Measurements from ENCODE around the gene LRP10. TPM values are rescaled to one million over a fixed set of nuclear protein-coding genes. Genes with fewer than 3 reads are reported as not detected.

The LRP10 gene
- total and polyA plus RNA-seq, 2 experiments from 2014 or later: 40.8 to 62.7 TPM

DNA sequence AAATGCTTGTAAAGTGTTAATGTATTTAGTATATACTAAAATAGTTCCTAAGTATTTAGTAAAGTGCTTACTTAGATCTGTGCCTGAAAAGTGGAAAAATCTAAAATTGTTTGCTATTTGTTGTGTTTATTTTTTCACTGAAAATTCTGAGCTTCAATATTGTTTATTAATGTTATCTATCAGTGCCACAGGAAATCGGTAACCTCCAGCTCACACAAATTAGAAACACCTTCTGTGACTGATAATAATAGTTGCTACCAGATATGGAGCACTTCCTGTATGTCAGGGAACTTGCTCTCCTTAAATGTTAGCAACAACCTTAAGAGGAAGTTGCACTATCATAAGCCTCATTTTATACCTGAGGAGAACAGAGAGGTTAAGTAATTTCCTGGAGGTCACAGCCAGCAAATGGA is 723 bp upstream of the LRP10 start:
- Histone ChIP-seq H3K4me1 (ENCODE audit: low read depth) (peaks cover 6% of the 10 kb centered on the region), H3K27me3 (no peaks in the 10 kb centered on the region), H3K9me3 (ENCODE audit: low read depth) (no peaks in the 10 kb centered on the region), H3K4me3 (peak overlapping the region; percentile 61), H3K36me3 (peaks cover 15% of the 10 kb centered on the region), H3K27ac (peak overlapping the region; percentile 90)
- no peak for DNase-seq (ENCODE audit: low read depth in 1 of 2, low spot score in 1 of 2)
- TF ChIP-seq, protein P1, sequence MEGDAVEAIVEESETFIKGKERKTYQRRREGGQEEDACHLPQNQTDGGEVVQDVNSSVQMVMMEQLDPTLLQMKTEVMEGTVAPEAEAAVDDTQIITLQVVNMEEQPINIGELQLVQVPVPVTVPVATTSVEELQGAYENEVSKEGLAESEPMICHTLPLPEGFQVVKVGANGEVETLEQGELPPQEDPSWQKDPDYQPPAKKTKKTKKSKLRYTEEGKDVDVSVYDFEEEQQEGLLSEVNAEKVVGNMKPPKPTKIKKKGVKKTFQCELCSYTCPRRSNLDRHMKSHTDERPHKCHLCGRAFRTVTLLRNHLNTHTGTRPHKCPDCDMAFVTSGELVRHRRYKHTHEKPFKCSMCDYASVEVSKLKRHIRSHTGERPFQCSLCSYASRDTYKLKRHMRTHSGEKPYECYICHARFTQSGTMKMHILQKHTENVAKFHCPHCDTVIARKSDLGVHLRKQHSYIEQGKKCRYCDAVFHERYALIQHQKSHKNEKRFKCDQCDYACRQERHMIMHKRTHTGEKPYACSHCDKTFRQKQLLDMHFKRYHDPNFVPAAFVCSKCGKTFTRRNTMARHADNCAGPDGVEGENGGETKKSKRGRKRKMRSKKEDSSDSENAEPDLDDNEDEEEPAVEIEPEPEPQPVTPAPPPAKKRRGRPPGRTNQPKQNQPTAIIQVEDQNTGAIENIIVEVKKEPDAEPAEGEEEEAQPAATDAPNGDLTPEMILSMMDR (IDR thresholded peaks at IDR 0.05; ENCODE audit: low read depth, low read length): no peak

DNA sequence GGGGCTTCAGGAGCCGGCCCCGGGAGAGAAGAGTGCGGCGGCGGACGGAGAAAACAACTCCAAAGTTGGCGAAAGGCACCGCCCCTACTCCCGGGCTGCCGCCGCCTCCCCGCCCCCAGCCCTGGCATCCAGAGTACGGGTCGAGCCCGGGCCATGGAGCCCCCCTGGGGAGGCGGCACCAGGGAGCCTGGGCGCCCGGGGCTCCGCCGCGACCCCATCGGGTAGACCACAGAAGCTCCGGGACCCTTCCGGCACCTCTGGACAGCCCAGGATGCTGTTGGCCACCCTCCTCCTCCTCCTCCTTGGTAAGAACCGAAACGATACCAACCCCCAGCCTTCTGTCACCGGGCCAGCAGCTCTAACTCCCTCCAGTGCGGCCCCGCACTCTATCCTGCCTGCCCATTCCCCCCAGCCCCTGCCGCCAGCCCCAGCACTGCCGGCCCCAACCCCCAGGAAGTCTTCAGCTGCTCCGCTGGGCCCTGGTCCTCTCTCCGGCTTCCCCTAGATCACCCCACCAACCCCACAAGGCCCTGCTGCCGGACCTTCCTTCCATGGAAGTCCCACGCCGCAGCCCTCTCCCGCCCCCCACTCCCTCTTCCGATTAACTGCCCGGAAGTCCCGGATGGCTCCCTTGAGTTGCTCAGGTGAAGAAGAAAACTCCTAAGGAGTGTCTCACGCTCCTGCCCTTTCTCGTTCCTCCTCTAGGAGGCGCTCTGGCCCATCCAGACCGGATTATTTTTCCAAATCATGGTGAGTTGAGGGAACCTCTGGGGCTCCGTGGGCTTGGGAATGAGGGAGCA is 693 bp downstream of the LRP10 start:
- peaks cover 17% of the 10 kb centered on the region for H3K36me3 ChIP-seq
- H3K9me3 ChIP-seq (ENCODE audit: low read depth): no peaks in the 10 kb centered on the region
- no peaks in the 10 kb centered on the region for H3K27me3 ChIP-seq
- peak; percentile 85 to 90 for DNase-seq (ENCODE audit: low read depth in 1 of 2, low spot score in 1 of 2)
- peaks cover 6% of the 10 kb centered on the region for H3K4me1 ChIP-seq (ENCODE audit: low read depth)
- TF ChIP-seq, protein P1 (IDR thresholded peaks at IDR 0.05; ENCODE audit: low read depth, low read length): peak; percentile 96
- peak overlapping the region; percentile 90 for H3K27ac ChIP-seq
- H3K4me3 ChIP-seq: peak overlapping the region; percentile 61

DNA sequence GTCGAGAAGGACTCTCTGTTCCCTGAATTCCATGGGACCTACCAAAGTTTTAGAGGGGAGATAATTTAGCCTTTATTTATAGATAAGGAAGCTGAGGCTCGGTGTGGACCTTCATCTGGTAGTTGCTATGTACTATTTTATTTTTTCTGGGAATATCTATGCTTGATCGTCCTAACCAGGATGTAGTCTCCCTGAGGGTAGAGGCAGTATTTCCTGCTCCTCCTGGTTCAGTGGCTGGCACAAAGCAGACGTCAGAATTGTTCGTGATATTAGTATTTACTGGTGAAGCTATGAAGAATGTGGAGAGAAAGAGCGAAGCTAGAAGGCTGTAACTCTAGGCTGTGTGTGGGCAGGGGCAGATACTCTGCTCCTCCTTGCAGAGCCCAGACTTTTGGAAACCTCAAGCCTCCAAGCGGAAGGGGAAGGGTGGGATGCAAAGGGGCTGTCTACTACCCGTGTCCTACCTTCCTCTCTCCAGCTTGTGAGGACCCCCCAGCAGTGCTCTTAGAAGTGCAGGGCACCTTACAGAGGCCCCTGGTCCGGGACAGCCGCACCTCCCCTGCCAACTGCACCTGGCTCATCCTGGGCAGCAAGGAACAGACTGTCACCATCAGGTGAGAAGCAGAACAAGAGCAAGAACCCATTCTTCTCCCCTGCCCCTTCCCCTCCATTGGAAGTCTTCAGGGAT is 1.4 kb downstream of the LRP10 start:
- peaks cover 17% of the 10 kb centered on the region for H3K36me3 ChIP-seq
- H3K4me1 ChIP-seq (ENCODE audit: low read depth): peaks cover 6% of the 10 kb centered on the region
- TF ChIP-seq, protein P1 (IDR thresholded peaks at IDR 0.05; ENCODE audit: low read depth, low read length): no peak
- peak overlapping the region; percentile 90 for H3K27ac ChIP-seq
- no peaks in the 10 kb centered on the region for H3K27me3 ChIP-seq
- no peaks in the 10 kb centered on the region for H3K9me3 ChIP-seq (ENCODE audit: low read depth)
- H3K4me3 ChIP-seq: peak overlapping the region; percentile 61
- no peak for DNase-seq (ENCODE audit: low read depth in 1 of 2, low spot score in 1 of 2)

DNA sequence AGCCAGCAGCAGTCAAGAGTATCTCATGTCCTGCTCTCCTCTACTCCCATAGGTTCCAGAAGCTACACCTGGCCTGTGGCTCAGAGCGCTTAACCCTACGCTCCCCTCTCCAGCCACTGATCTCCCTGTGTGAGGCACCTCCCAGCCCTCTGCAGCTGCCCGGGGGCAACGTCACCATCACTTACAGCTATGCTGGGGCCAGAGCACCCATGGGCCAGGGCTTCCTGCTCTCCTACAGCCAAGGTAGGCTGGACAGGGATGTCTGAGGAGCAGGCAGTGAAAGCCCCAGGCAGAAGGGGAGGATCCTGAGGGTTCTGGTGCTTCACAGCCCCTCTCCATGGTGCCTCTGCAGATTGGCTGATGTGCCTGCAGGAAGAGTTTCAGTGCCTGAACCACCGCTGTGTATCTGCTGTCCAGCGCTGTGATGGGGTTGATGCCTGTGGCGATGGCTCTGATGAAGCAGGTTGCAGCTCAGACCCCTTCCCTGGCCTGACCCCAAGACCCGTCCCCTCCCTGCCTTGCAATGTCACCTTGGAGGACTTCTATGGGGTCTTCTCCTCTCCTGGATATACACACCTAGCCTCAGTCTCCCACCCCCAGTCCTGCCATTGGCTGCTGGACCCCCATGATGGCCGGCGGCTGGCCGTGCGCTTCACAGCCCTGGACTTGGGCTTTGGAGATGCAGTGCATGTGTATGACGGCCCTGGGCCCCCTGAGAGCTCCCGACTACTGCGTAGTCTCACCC is 3.6 kb downstream of the LRP10 start:
- H3K27me3 ChIP-seq: no peaks in the 10 kb centered on the region
- TF ChIP-seq, protein P1 (IDR thresholded peaks at IDR 0.05; ENCODE audit: low read depth, low read length): no peak
- H3K27ac ChIP-seq: no peak overlapping the region
- no peaks in the 10 kb centered on the region for H3K9me3 ChIP-seq (ENCODE audit: low read depth)
- H3K36me3 ChIP-seq: peaks cover 17% of the 10 kb centered on the region
- DNase-seq (ENCODE audit: low read depth in 1 of 2, low spot score in 1 of 2): no peak
- no peak overlapping the region for H3K4me3 ChIP-seq
- peaks cover 6% of the 10 kb centered on the region for H3K4me1 ChIP-seq (ENCODE audit: low read depth)

DNA sequence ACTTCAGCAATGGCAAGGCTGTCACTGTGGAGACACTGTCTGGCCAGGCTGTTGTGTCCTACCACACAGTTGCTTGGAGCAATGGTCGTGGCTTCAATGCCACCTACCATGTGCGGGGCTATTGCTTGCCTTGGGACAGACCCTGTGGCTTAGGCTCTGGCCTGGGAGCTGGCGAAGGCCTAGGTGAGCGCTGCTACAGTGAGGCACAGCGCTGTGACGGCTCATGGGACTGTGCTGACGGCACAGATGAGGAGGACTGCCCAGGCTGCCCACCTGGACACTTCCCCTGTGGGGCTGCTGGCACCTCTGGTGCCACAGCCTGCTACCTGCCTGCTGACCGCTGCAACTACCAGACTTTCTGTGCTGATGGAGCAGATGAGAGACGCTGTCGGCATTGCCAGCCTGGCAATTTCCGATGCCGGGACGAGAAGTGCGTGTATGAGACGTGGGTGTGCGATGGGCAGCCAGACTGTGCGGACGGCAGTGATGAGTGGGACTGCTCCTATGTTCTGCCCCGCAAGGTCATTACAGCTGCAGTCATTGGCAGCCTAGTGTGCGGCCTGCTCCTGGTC is 4.3 kb downstream of the LRP10 start:
- no peak overlapping the region for H3K27ac ChIP-seq
- H3K27me3 ChIP-seq: no peaks in the 10 kb centered on the region
- no peak overlapping the region for H3K4me3 ChIP-seq
- peaks cover under 1% of the 10 kb centered on the region for H3K4me1 ChIP-seq (ENCODE audit: low read depth)
- DNase-seq (ENCODE audit: low read depth in 1 of 2, low spot score in 1 of 2): no peak
- H3K36me3 ChIP-seq: peaks cover 17% of the 10 kb centered on the region
- H3K9me3 ChIP-seq (ENCODE audit: low read depth): no peaks in the 10 kb centered on the region
- TF ChIP-seq, protein P1 (IDR thresholded peaks at IDR 0.05; ENCODE audit: low read depth, low read length): no peak

All from cardiac muscle cell (in vitro differentiated cells and primary cell).